HL-60 (cell line): ENCODE measurements around the gene CRIP1.

ENCODE experiments used
- DNase-seq, 2 experiments: peaks; one replicate each; pipeline ENCODE4 v3.0.0-alpha.2; 2010 to 2020; ENCODE audit warnings: low read depth in 1 of 2, low spot score in 1 of 2
- H3K27ac ChIP-seq: fragments of 250-450 bp; sonication (Bioruptor Pico); replicated peaks from 2 replicates; pipeline ENCODE4 v1.5.1; 2020; ENCODE audit warnings: mild to moderate bottlenecking, moderate library complexity
- H3K27me3 ChIP-seq: fragments of 250-450 bp; sonication (Bioruptor Pico); 2 replicates; pipeline ENCODE4 v1.5.1; 2021; ENCODE audit warnings: mild to moderate bottlenecking, moderate library complexity; ENCODE audit not compliant: insufficient read depth, poor library complexity, severe bottlenecking
- H3K4me3 ChIP-seq: replicated peaks from 2 replicates; pipeline ENCODE4 v1.5.1; 2011; ENCODE audit warnings: mild to moderate bottlenecking, control low read depth, low read length; ENCODE audit not compliant: insufficient read depth
- CTCF ChIP-seq: IDR thresholded peaks from one replicate; pipeline ENCODE4 v1.5.1; 2011; ENCODE audit warnings: low read length, control low read depth, inconsistent platforms; ENCODE audit not compliant: insufficient read depth
- GABPA ChIP-seq: IDR thresholded peaks from 2 replicates; pipeline ENCODE4 v1.6.1; 2012; ENCODE audit warnings: low read depth
- POLR2AphosphoS5 ChIP-seq: IDR thresholded peaks from 2 replicates; pipeline ENCODE4 v1.6.1; 2012; ENCODE audit warnings: low read depth
- REST ChIP-seq: IDR thresholded peaks from 2 replicates; pipeline ENCODE4 v1.6.1; 2012; ENCODE audit warnings: low read depth; ENCODE audit not compliant: insufficient replicate concordance
- SPI1 ChIP-seq: IDR thresholded peaks from 2 replicates; pipeline ENCODE4 v1.6.1; 2012; ENCODE audit warnings: low read depth, mild to moderate bottlenecking, borderline replicate concordance

CRIP1 gene

GRCh38 chr14:105503935-105504692 is 17.4 kb downstream of the CRIP1 start:
- no peak overlapping the region for H3K27ac ChIP-seq
- peaks cover 2% of the 10 kb centered on the region for H3K27me3 ChIP-seq
- DNase-seq, result no peak
- no peak overlapping the region for H3K4me3 ChIP-seq
- TF ChIP-seq CTCF (no peak), SPI1 (no peak), POLR2AphosphoS5 (no peak), REST (no peak), GABPA (no peak)

- peaks cover 2% of the 10 kb centered on the region for H3K27me3 ChIP-seq
- no peak overlapping the region for H3K27ac ChIP-seq
- TF ChIP-seq GABPA (no peak), POLR2AphosphoS5 (no peak), SPI1 (no peak), CTCF (no peak), REST (no peak)
- no peak for DNase-seq
- H3K4me3 ChIP-seq, result no peak overlapping the region
Measured at GRCh38 chr14:105505101-105505500, 18.4 kb downstream of the CRIP1 start.

GRCh38 chr14:105507247-105507646 is 20.6 kb downstream of the CRIP1 start:
- DNase-seq, result no peak
- Histone ChIP-seq H3K27me3 (peaks cover 2% of the 10 kb centered on the region), H3K27ac (no peak overlapping the region), H3K4me3 (no peak overlapping the region)
- TF ChIP-seq CTCF, result no peak
- no peak for TF ChIP-seq POLR2AphosphoS5
- no peak for TF ChIP-seq SPI1
- TF ChIP-seq GABPA, result no peak
- no peak for TF ChIP-seq REST
